GM12878 (cell line): ENCODE results near the gene CD93. TPM values are rescaled to one million over a fixed set of nuclear protein-coding genes. Genes with fewer than 3 reads are reported as not detected.

ENCODE experiments used
- ATAC-seq: fragments of 200-7000 bp; cut with Tn5 transposase; 3 replicates; pipeline ENCODE4 v1.9.1; 2020; ENCODE audit warnings: mild to moderate bottlenecking, moderate library complexity
- BruUV-seq: library from RNA; stranded (reverse); fragments of 400-500 nt; replicated peaks from 2 replicates; lab custom pipeline; 2021; lab: Mats Ljungman, UMichigan
- CTCF ChIA-PET: fragments of 300-600 bp; sonication (Branson Sonifier 250); formaldehyde crosslinking; extraction: SDS; loops from one replicate; lab custom pipeline; 2021; ENCODE audit warnings: inconsistent platforms; lab: Yijun Ruan, JAX
- POLR2A ChIA-PET: fragments of 350-600 bp; formaldehyde crosslinking; extraction: SDS; loops from one replicate; lab custom pipeline; 2021; ENCODE audit warnings: inconsistent platforms; lab: Charles Lee
- RAD21 ChIA-PET: fragments of 300-600 bp; sonication (Branson Sonifier 250); formaldehyde crosslinking; loops from one replicate; lab custom pipeline; 2023; ENCODE audit warnings: antibody characterized with exemption; ENCODE audit not compliant: unreplicated experiment; lab: Charles Lee
- SMC1A ChIA-PET: fragments of 300-600 bp; sonication (Branson Sonifier 250); formaldehyde crosslinking; loops from one replicate; lab custom pipeline; 2023; ENCODE audit not compliant: unreplicated experiment, uncharacterized antibody; lab: Charles Lee
- DNase-seq: peaks from one replicate; pipeline ENCODE4 v3.0.0-alpha.2; 2011; ENCODE audit warnings: low read depth, low spot score
- FAIRE-seq: peaks from 3 replicates; lab custom pipeline; 2011; peaks lifted over from hg19 to GRCh38; lab: Jason Lieb, UNC
- H2AFZ ChIP-seq: 2 replicates; pipeline ENCODE4 v1.6.0; 2011; ENCODE audit warnings: low read depth, low read length, control low read depth; ENCODE audit not compliant: control insufficient read depth
- H3K27ac ChIP-seq: 2 replicates; pipeline ENCODE4 v1.5.1; 2011; ENCODE audit warnings: control low read depth; ENCODE audit not compliant: control insufficient read depth, insufficient read depth
- H3K27me3 ChIP-seq, 2 experiments: replicated peaks in 1 of 2; 2 replicates each; pipeline versions ENCODE4 v1.6.0 to v1.6.1; 2011; ENCODE audit warnings: low read length in 1 of 2; ENCODE audit not compliant: control insufficient read depth in 2 of 2, insufficient read depth in 2 of 2
- H3K36me3 ChIP-seq, 2 experiments: 2 replicates each; pipeline ENCODE4 v1.5.1; 2011; ENCODE audit warnings: low read length in 1 of 2; ENCODE audit not compliant: control insufficient read depth in 2 of 2, insufficient read depth in 2 of 2
- H3K4me1 ChIP-seq: 2 replicates; pipeline ENCODE4 v1.6.1; 2011; ENCODE audit warnings: mild to moderate bottlenecking, low read length, moderate library complexity, mixed read lengths; ENCODE audit not compliant: control insufficient read depth, insufficient read depth
- H3K4me2 ChIP-seq: 2 replicates; pipeline ENCODE4 v1.6.0; 2011; ENCODE audit warnings: control low read depth; ENCODE audit not compliant: control insufficient read depth, insufficient read depth
- H3K4me3 ChIP-seq: fragments of 200-600 bp; sonication (generic); 2 replicates; pipeline ENCODE4 v1.5.1; 2016
- H3K79me2 ChIP-seq: 2 replicates; pipeline ENCODE4 v1.6.0; 2011; ENCODE audit warnings: low read length; ENCODE audit not compliant: control insufficient read depth, insufficient read depth
- H3K9ac ChIP-seq: 2 replicates; pipeline ENCODE4 v1.8.0; 2011; ENCODE audit warnings: low read length, control low read depth, mixed read lengths; ENCODE audit not compliant: control insufficient read depth, insufficient read depth
- H3K9me3 ChIP-seq: replicated peaks from 3 replicates; pipeline ENCODE4 v1.5.1; 2011; ENCODE audit warnings: mild to moderate bottlenecking, low read length; ENCODE audit not compliant: control insufficient read depth, insufficient read depth
- H4K20me1 ChIP-seq: 2 replicates; pipeline ENCODE4 v1.6.0; 2011; ENCODE audit not compliant: control insufficient read depth, insufficient read depth
- DPF2 ChIP-seq: fragments of 450-650 bp; IDR thresholded peaks from 2 replicates; pipeline ENCODE4 v1.6.1; 2017; ENCODE audit warnings: mild to moderate bottlenecking
- NR2C1 ChIP-seq: fragments of 450-650 bp; IDR thresholded peaks from 2 replicates; pipeline ENCODE4 v1.6.1; 2017; ENCODE audit warnings: antibody characterized with exemption, mild to moderate bottlenecking, moderate library complexity
- NR2F1 ChIP-seq: fragments of 450-650 bp; conservative IDR thresholded peaks from 2 replicates; pipeline ENCODE4 v1.6.1; 2017; ENCODE audit warnings: mild to moderate bottlenecking
- RB1 ChIP-seq: fragments of 450-650 bp; formaldehyde crosslinking; IDR thresholded peaks from 2 replicates; pipeline ENCODE4 v1.6.1; 2017; ENCODE audit warnings: mild to moderate bottlenecking, borderline replicate concordance
- RELA ChIP-seq: fragments of 450-650 bp; IDR thresholded peaks from 2 replicates; pipeline ENCODE4 v1.8.0; 2014; ENCODE audit warnings: borderline replicate concordance; ENCODE audit not compliant: partially characterized antibody
- RFX5 ChIP-seq: IDR thresholded peaks from 2 replicates; pipeline ENCODE4 v1.6.1; 2011; ENCODE audit warnings: low read depth, low read length, improper control_type of control experiment
- TCF3 ChIP-seq: IDR thresholded peaks from 2 replicates; pipeline ENCODE4 v1.6.1; 2012; ENCODE audit warnings: low read depth, mild to moderate bottlenecking, low read length, borderline replicate concordance; ENCODE audit not compliant: insufficient read depth
- ZBED1 ChIP-seq: IDR thresholded peaks from 2 replicates; pipeline ENCODE4 v1.6.1; 2016; ENCODE audit warnings: borderline replicate concordance
- ZNF217 ChIP-seq: fragments of 450-650 bp; IDR thresholded peaks from 2 replicates; pipeline ENCODE4 v1.6.1; 2017; ENCODE audit warnings: antibody characterized with exemption, mild to moderate bottlenecking
- WGBS: methylation state at CpG from one replicate; pipeline ENCODE4 v1.1.6; 2016; ENCODE audit warnings: low lambda C conversion rate; ENCODE audit not compliant: insufficient replicate concordance, insufficient coverage; ENCODE audit errors: missing lambda C conversion rate; 5-methylcytosine and 5-hydroxymethylcytosine counted together
- in situ Hi-C: fragments of 300-500 bp; cut with MboI; formaldehyde crosslinking; loops from 9 replicates; pipeline ENCODE4 v1.14.3; 2018; ENCODE audit warnings: mixed read lengths
- intact Hi-C: fragments of 100-400 bp; cut with micrococcal nuclease; formaldehyde crosslinking; loops from one replicate; pipeline ENCODE4 v1.14.2; 2022; ENCODE audit not compliant: unreplicated experiment
- polyA plus RNA-seq, 11 experiments: library from polyadenylated mRNA; depleted of rRNA in 4 of 11; unstranded in 6 of 11; stranded (reverse) in 5 of 11; fragments of >200 nt; fragmentation: Nextera tagmentation in 4 of 11; fragmentation: Illumina TruSeq in 1 of 11; extraction: Ambion mirVana in 4 of 11; extraction: Trizol in 1 of 11; gene quantifications; 1 replicate in 1 of 11; 2 replicates in 10 of 11; pipeline versions ENCODE4 v1.2.1 to v1.2.3, GENCODE V29; 2011 to 2016; ENCODE audit warnings: inconsistent platforms in 2 of 11, missing spikeins in 2 of 11, low read depth in 1 of 11
- total RNA-seq, 4 experiments: library from RNA; depleted of rRNA in 3 of 4; stranded (reverse); fragments of >200 nt in 3 of 4; fragmentation: Illumina TruSeq in 1 of 4; extraction: Trizol in 1 of 4; gene quantifications; 2 replicates each; pipeline versions ENCODE4 v1.2.1 to v1.2.3, GENCODE V29; 2013 to 2021
- TF ChIP-seq, protein P1 (sequence below): IDR thresholded peaks from 2 replicates; pipeline ENCODE4 v1.6.1; 2011; ENCODE audit warnings: mild to moderate bottlenecking, low read depth, low read length, moderate library complexity; ENCODE audit not compliant: insufficient replicate concordance

CD93 gene
- total and polyA plus RNA-seq, 10 of the 15 experiments (the other 5 are each of a cell fraction or from before 2014, with no cell fraction given) = 0.20 to 2.7 (median 0.92) TPM

DNA sequence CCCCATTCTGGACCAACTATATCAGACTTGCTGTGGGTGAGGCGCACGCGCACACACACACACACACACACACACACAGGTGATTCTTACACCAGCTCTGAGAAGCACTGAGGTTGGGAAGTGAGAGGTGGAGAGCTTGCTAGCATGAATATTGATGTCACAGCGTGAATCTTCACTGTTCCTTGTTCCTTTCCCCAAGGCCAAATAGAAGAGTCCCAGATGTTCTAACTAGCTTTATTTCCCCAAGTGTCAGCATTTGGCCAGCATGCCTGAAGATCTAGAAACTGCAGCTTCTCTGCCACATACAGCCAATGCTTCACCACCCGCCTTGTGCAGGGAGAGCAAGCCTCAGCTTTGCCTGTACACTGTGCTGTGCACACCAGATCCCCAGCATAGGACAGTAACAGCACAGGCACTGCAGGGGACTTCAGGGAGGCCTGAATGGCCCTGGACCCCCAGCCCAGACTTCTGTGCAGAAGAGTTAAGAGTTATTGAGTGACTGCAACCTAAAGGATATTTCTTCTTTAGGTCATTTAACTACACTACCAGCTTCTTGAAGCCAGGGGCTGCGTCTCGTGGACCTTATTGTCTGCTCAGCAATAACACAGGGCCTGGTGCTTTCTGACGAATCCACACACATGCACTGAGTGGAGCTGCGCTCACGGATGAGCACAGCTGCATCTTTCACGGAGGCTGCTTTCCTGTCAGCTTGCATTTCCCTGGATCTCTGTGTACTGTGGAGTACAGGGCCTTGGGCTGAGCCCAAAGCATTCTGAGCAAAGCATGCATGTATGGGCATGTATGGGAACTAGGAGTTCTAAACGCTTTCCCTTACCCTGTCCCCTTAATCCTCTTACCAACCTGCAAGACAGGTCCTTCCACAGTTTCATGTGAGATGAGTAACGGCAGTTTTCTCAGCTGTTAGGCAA lies 13.9 kb upstream of the CD93 start:
- Histone ChIP-seq H3K4me2 (no peak overlapping the region), H3K4me1 (no peaks in the 10 kb centered on the region), H3K27me3 (no peaks in the 10 kb centered on the region; a peak in 1 of 4 replicates), H3K36me3 (no peaks in the 10 kb centered on the region), H3K9me3 (no peaks in the 10 kb centered on the region), H2AFZ (no peak overlapping the region), H4K20me1 (no peaks in the 10 kb centered on the region), H3K79me2 (no peaks in the 10 kb centered on the region), H3K9ac (no peak overlapping the region), H3K27ac (no peak overlapping the region), H3K4me3 (no peak overlapping the region)
- SMC1A ChIA-PET = interaction anchor here (1.4 to 1.5 kb wide), 3 partner anchors 11 to 38 kb away, joined by 3 to 6 read pairs (median 4); no protein-coding TSS in a partner anchor
- ATAC-seq = no peak
- no TSS peak for BruUV-seq
- CTCF ChIA-PET = interaction anchor here (0.7 to 1.5 kb wide), 5 partner anchors 9 to 135 kb away, joined by 3 to 7 read pairs (median 3); no protein-coding TSS in a partner anchor
- POLR2A ChIA-PET = interaction anchor here (0.5 to 1.2 kb wide), 4 partner anchors 15 to 407 kb away, joined by 3 to 6 read pairs (median 3); no protein-coding TSS in a partner anchor
- WGBS = 36% methylated on average over 13 of the region's 13 CpGs
- FAIRE-seq = no peak
- RAD21 ChIA-PET = interaction anchor here (1.3 to 1.6 kb wide), 3 partner anchors 23 to 49 kb away, joined by 3 to 5 read pairs (median 3); no protein-coding TSS in a partner anchor
- TF ChIP-seq TCF3 = no peak
- no peak for TF ChIP-seq ZBED1
- TF ChIP-seq RB1 = no peak
- no peak for TF ChIP-seq NR2C1
- TF ChIP-seq, protein P1, sequence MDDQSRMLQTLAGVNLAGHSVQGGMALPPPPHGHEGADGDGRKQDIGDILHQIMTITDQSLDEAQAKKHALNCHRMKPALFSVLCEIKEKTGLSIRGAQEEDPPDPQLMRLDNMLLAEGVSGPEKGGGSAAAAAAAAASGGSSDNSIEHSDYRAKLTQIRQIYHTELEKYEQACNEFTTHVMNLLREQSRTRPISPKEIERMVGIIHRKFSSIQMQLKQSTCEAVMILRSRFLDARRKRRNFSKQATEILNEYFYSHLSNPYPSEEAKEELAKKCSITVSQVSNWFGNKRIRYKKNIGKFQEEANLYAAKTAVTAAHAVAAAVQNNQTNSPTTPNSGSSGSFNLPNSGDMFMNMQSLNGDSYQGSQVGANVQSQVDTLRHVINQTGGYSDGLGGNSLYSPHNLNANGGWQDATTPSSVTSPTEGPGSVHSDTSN = no peak
- TF ChIP-seq RELA = no peak
- TF ChIP-seq ZNF217 = no peak
- TF ChIP-seq DPF2 = no peak
- no peak for TF ChIP-seq NR2F1
- no peak for TF ChIP-seq RFX5
- intact Hi-C loops = no loop called here
- in situ Hi-C loops = no loop called here
- DNase-seq = no peak
